GM23338 (cell line): ENCODE results near the gene CDC42BPA. TPM values are rescaled to one million over a fixed set of nuclear protein-coding genes. Genes with fewer than 3 reads are reported as not detected.

Source experiments
- ATAC-seq: fragments of 200-7000 bp; cut with Tn5 transposase; 3 replicates; pipeline ENCODE4 v1.9.1; 2020
- DNase-seq: peaks from one replicate; pipeline ENCODE4 v3.0.0-alpha.2; 2015; ENCODE audit warnings: low spot score
- H2AFZ ChIP-seq: fragments of 200-600 bp; sonication (generic); 2 replicates; pipeline ENCODE4 v1.8.0; 2016; ENCODE audit warnings: antibody characterized with exemption, mild to moderate bottlenecking, moderate library complexity
- H3F3A ChIP-seq: fragments of 200-600 bp; sonication (generic); replicated peaks from 2 replicates; pipeline ENCODE4 v1.8.0; 2017; ENCODE audit warnings: antibody characterized with exemption, mixed run types, low read depth
- H3K27ac ChIP-seq: fragments of 200-600 bp; sonication (generic); 2 replicates; pipeline ENCODE4 v1.6.1; 2016; ENCODE audit warnings: low read depth
- H3K27me3 ChIP-seq: fragments of 200-600 bp; sonication (generic); 2 replicates; pipeline ENCODE4 v1.8.0; 2016; ENCODE audit warnings: mild to moderate bottlenecking, mixed run types, moderate library complexity; ENCODE audit not compliant: insufficient read depth
- H3K36me3 ChIP-seq: fragments of 200-600 bp; sonication (generic); 2 replicates; pipeline ENCODE4 v1.8.0; 2016; ENCODE audit warnings: mild to moderate bottlenecking; ENCODE audit not compliant: insufficient read depth
- H3K4me1 ChIP-seq: fragments of 200-600 bp; sonication (generic); 2 replicates; pipeline ENCODE4 v1.8.0; 2016; ENCODE audit warnings: mild to moderate bottlenecking, moderate library complexity; ENCODE audit not compliant: insufficient read depth
- H3K4me2 ChIP-seq: fragments of 200-600 bp; sonication (generic); 2 replicates; pipeline ENCODE4 v1.7.1; 2017; ENCODE audit warnings: mixed run types
- H3K4me3 ChIP-seq: fragments of 200-600 bp; sonication (generic); 2 replicates; pipeline ENCODE4 v1.6.1; 2016; ENCODE audit warnings: mixed run types
- H3K79me2 ChIP-seq: fragments of 200-600 bp; sonication (generic); replicated peaks from 2 replicates; pipeline ENCODE4 v1.8.0; 2017; ENCODE audit warnings: mild to moderate bottlenecking; ENCODE audit not compliant: insufficient read depth
- H3K9me2 ChIP-seq: fragments of 200-600 bp; sonication (generic); 2 replicates; pipeline ENCODE4 v1.8.0; 2017; ENCODE audit not compliant: insufficient read depth
- H4K20me1 ChIP-seq: fragments of 200-600 bp; sonication (generic); replicated peaks from 2 replicates; pipeline ENCODE4 v1.8.0; 2017; ENCODE audit warnings: mild to moderate bottlenecking; ENCODE audit not compliant: insufficient read depth
- H3K27ac Mint-ChIP-seq: 2 replicates; pipeline ENCODE4 v1.8.0; 2020; ENCODE audit warnings: inconsistent platforms, mild to moderate bottlenecking, moderate library complexity, mixed read lengths
- H3K27me3 Mint-ChIP-seq: 3 replicates; pipeline ENCODE4 v1.8.0; 2022; ENCODE audit warnings: low read depth, mild to moderate bottlenecking, moderate library complexity, mixed read lengths, inconsistent platforms; ENCODE audit not compliant: insufficient read depth, poor library complexity
- H3K36me3 Mint-ChIP-seq: 3 replicates; pipeline ENCODE4 v1.8.0; 2021; ENCODE audit warnings: low read depth, mild to moderate bottlenecking, inconsistent platforms, moderate library complexity, mixed read lengths
- H3K4me1 Mint-ChIP-seq: 3 replicates; pipeline ENCODE4 v1.8.0; 2020; ENCODE audit warnings: mild to moderate bottlenecking, inconsistent platforms, mixed read lengths
- H3K4me3 Mint-ChIP-seq: 3 replicates; pipeline ENCODE4 v1.8.0; 2021; ENCODE audit warnings: moderate library complexity, mild to moderate bottlenecking, inconsistent platforms, mixed read lengths
- H3K9me3 Mint-ChIP-seq: 3 replicates; pipeline ENCODE4 v1.8.0; 2020; ENCODE audit warnings: moderate library complexity, mild to moderate bottlenecking, inconsistent platforms, mixed read lengths
- CREB1 ChIP-seq: fragments of 250-450 bp; sonication (Bioruptor Pico); IDR thresholded peaks from 2 replicates; pipeline ENCODE4 v1.5.0; 2020; ENCODE audit warnings: low read depth, mild to moderate bottlenecking, moderate library complexity
- CTCF ChIP-seq, 2 experiments: fragments of 200-600 bp in 1 of 2; sonication (generic) in 1 of 2; conservative IDR thresholded peaks; 2 replicates each; pipeline versions ENCODE4 v1.5.1 to v1.6.1; 2016 to 2017; ENCODE audit warnings: antibody characterized with exemption in 2 of 2, low read depth in 2 of 2, mild to moderate bottlenecking in 2 of 2, moderate library complexity in 1 of 2
- ETS1 ChIP-seq: IDR thresholded peaks from 2 replicates; pipeline ENCODE4 v1.6.1; 2016; ENCODE audit warnings: antibody characterized with exemption
- EZH2 ChIP-seq: fragments of 200-600 bp; sonication (generic); IDR thresholded peaks from one replicate; pipeline ENCODE4 v1.8.0; 2017; ENCODE audit warnings: antibody characterized with exemption, mild to moderate bottlenecking, low read depth; ENCODE audit not compliant: unreplicated experiment
- EZH2phosphoT487 ChIP-seq: fragments of 200-600 bp; sonication (generic); IDR thresholded peaks from one replicate; pipeline ENCODE4 v1.8.1; 2018; ENCODE audit warnings: antibody characterized with exemption; ENCODE audit not compliant: unreplicated experiment
- JUNB ChIP-seq: IDR thresholded peaks from one replicate; pipeline ENCODE4 v1.6.1; 2016; ENCODE audit warnings: antibody characterized with exemption; ENCODE audit not compliant: unreplicated experiment
- NANOG ChIP-seq: IDR thresholded peaks from 2 replicates; pipeline ENCODE4 v1.6.1; 2016; ENCODE audit warnings: antibody characterized with exemption, borderline replicate concordance
- POLR2AphosphoS5 ChIP-seq: IDR thresholded peaks from 2 replicates; pipeline ENCODE4 v1.6.1; 2016; ENCODE audit warnings: antibody characterized with exemption, low read depth
- REST ChIP-seq: IDR thresholded peaks from one replicate; pipeline ENCODE4 v1.6.1; 2018; ENCODE audit warnings: antibody characterized with exemption; ENCODE audit not compliant: unreplicated experiment
- STAT1 ChIP-seq: IDR thresholded peaks from one replicate; pipeline ENCODE4 v1.6.1; 2016; ENCODE audit warnings: antibody characterized with exemption; ENCODE audit not compliant: unreplicated experiment
- ZNF114 ChIP-seq: fragments of 250-450 bp; sonication (Bioruptor Pico); IDR thresholded peaks from 2 replicates; pipeline ENCODE4 v1.5.0; 2020; ENCODE audit warnings: mild to moderate bottlenecking, moderate library complexity
- ZNF331 ChIP-seq: fragments of 250-450 bp; sonication (Bioruptor Pico); IDR thresholded peaks from 2 replicates; pipeline ENCODE4 v1.5.0; 2020; ENCODE audit warnings: low read depth, mild to moderate bottlenecking, moderate library complexity
- polyA plus RNA-seq: library from polyadenylated mRNA; unstranded; fragments of >200 nt; fragmentation: Nextera tagmentation; extraction: Ambion mirVana; gene quantifications from 2 replicates; pipeline ENCODE4 v1.2.1, GENCODE V29; 2016
- total RNA-seq: library from RNA; depleted of rRNA; stranded (reverse); fragments of >200 nt; shearing (Covaris generic); gene quantifications from 2 replicates; pipeline ENCODE4 v1.2.3, GENCODE V29; 2014
- TF ChIP-seq, protein P1 (sequence below): fragments of 250-450 bp; sonication (Bioruptor Pico); IDR thresholded peaks from 2 replicates; pipeline ENCODE4 v1.5.0; 2020; ENCODE audit warnings: mild to moderate bottlenecking, moderate library complexity

CDC42BPA gene
- total and polyA plus RNA-seq, 2 experiments from 2014 or later: 17.7 to 40.1 TPM

GRCh38 chr1:226984521-226985238 lies 333.6 kb downstream of the CDC42BPA start:
- TF ChIP-seq, protein P1, sequence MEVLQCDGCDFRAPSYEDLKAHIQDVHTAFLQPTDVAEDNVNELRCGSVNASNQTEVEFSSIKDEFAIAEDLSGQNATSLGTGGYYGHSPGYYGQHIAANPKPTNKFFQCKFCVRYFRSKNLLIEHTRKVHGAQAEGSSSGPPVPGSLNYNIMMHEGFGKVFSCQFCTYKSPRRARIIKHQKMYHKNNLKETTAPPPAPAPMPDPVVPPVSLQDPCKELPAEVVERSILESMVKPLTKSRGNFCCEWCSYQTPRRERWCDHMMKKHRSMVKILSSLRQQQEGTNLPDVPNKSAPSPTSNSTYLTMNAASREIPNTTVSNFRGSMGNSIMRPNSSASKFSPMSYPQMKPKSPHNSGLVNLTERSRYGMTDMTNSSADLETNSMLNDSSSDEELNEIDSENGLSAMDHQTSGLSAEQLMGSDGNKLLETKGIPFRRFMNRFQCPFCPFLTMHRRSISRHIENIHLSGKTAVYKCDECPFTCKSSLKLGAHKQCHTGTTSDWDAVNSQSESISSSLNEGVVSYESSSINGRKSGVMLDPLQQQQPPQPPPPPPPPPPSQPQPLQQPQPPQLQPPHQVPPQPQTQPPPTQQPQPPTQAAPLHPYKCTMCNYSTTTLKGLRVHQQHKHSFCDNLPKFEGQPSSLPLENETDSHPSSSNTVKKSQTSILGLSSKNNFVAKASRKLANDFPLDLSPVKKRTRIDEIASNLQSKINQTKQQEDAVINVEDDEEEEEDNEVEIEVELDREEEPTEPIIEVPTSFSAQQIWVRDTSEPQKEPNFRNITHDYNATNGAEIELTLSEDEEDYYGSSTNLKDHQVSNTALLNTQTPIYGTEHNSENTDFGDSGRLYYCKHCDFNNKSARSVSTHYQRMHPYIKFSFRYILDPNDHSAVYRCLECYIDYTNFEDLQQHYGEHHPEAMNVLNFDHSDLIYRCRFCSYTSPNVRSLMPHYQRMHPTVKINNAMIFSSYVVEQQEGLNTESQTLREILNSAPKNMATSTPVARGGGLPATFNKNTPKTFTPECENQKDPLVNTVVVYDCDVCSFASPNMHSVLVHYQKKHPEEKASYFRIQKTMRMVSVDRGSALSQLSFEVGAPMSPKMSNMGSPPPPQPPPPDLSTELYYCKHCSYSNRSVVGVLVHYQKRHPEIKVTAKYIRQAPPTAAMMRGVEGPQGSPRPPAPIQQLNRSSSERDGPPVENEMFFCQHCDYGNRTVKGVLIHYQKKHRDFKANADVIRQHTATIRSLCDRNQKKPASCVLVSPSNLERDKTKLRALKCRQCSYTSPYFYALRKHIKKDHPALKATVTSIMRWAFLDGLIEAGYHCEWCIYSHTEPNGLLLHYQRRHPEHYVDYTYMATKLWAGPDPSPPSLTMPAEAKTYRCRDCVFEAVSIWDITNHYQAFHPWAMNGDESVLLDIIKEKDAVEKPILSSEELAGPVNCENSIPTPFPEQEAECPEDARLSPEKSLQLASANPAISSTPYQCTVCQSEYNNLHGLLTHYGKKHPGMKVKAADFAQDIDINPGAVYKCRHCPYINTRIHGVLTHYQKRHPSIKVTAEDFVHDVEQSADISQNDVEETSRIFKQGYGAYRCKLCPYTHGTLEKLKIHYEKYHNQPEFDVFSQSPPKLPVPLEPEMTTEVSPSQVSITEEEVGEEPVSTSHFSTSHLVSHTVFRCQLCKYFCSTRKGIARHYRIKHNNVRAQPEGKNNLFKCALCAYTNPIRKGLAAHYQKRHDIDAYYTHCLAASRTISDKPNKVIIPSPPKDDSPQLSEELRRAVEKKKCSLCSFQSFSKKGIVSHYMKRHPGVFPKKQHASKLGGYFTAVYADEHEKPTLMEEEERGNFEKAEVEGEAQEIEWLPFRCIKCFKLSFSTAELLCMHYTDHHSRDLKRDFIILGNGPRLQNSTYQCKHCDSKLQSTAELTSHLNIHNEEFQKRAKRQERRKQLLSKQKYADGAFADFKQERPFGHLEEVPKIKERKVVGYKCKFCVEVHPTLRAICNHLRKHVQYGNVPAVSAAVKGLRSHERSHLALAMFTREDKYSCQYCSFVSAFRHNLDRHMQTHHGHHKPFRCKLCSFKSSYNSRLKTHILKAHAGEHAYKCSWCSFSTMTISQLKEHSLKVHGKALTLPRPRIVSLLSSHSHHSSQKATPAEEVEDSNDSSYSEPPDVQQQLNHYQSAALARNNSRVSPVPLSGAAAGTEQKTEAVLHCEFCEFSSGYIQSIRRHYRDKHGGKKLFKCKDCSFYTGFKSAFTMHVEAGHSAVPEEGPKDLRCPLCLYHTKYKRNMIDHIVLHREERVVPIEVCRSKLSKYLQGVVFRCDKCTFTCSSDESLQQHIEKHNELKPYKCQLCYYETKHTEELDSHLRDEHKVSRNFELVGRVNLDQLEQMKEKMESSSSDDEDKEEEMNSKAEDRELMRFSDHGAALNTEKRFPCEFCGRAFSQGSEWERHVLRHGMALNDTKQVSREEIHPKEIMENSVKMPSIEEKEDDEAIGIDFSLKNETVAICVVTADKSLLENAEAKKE (CRISPR knock-in tag): no peak
- no peak for TF ChIP-seq ZNF114
- TF ChIP-seq POLR2AphosphoS5: no peak
- TF ChIP-seq EZH2phosphoT487: no peak
- TF ChIP-seq CTCF (conservative IDR thresholded peaks at IDR 0.05; ENCODE audit: low read depth in 2 of 2): no peak
- TF ChIP-seq REST: no peak
- TF ChIP-seq CREB1 (CRISPR knock-in tag): no peak
- no peak for TF ChIP-seq ZNF331 (CRISPR knock-in tag)
- TF ChIP-seq NANOG: no peak
- no peak for TF ChIP-seq ETS1
- no peak for TF ChIP-seq EZH2
- no peak for TF ChIP-seq JUNB
- TF ChIP-seq STAT1: no peak
- DNase-seq: no peak
- H3K79me2 ChIP-seq: no peaks in the 10 kb centered on the region
- H3K4me1 ChIP-seq: no peaks in the 10 kb centered on the region
- no peak overlapping the region for H3K4me3 ChIP-seq
- peaks cover 17% of the 10 kb centered on the region for H3K27me3 Mint-ChIP-seq
- H3K27ac ChIP-seq: no peak overlapping the region
- H3K9me3 Mint-ChIP-seq: no peaks in the 10 kb centered on the region
- peaks cover 21% of the 10 kb centered on the region for H3K36me3 Mint-ChIP-seq
- no peak for ATAC-seq
- no peak overlapping the region for H2AFZ ChIP-seq
- H3K4me1 Mint-ChIP-seq: peaks cover 15% of the 10 kb centered on the region
- H3F3A ChIP-seq: no peaks in the 10 kb centered on the region; the same call in 1 of the 2 replicates
- no peak overlapping the region for H3K27ac Mint-ChIP-seq
- H3K9me2 ChIP-seq: no peaks in the 10 kb centered on the region
- H3K27me3 ChIP-seq: no peaks in the 10 kb centered on the region
- no peak overlapping the region for H3K4me2 ChIP-seq
- no peaks in the 10 kb centered on the region; the same call in 1 of the 2 replicates for H4K20me1 ChIP-seq
- no peak overlapping the region for H3K4me3 Mint-ChIP-seq
- H3K36me3 ChIP-seq: no peaks in the 10 kb centered on the region
